ENCODE data around the gene TMTC3.

DNA sequence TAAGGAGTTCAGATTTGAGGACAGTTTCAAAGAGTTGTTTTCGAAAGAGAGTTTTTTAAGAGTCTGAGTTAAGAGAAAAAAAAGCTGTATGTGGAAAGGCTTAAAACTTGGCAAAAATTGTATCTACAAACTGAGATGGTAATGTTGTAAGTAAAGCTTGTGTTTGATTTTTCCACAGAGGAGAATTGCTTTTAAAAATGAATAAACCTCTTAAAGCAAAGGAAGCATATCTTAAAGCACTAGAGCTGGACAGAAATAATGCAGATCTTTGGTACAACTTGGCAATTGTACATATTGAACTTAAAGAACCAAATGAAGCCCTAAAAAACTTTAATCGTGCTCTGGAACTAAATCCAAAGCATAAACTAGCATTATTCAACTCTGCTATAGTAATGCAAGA is 50.3 kb downstream of the TMTC3 start:
- TF ChIP-seq, protein P1, sequence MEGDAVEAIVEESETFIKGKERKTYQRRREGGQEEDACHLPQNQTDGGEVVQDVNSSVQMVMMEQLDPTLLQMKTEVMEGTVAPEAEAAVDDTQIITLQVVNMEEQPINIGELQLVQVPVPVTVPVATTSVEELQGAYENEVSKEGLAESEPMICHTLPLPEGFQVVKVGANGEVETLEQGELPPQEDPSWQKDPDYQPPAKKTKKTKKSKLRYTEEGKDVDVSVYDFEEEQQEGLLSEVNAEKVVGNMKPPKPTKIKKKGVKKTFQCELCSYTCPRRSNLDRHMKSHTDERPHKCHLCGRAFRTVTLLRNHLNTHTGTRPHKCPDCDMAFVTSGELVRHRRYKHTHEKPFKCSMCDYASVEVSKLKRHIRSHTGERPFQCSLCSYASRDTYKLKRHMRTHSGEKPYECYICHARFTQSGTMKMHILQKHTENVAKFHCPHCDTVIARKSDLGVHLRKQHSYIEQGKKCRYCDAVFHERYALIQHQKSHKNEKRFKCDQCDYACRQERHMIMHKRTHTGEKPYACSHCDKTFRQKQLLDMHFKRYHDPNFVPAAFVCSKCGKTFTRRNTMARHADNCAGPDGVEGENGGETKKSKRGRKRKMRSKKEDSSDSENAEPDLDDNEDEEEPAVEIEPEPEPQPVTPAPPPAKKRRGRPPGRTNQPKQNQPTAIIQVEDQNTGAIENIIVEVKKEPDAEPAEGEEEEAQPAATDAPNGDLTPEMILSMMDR (IDR thresholded peaks at IDR 0.05) = no peak
- TF ChIP-seq POLR2A (IDR thresholded peaks at IDR 0.05) = no peak

Data from testis (tissue), 2 donors.